H1 (cell line): ENCODE measurements around the gene DFFB. TPM values are rescaled to one million over a fixed set of nuclear protein-coding genes. Genes with fewer than 3 reads are reported as not detected.

Experiments used
- CTCF ChIA-PET: fragments of 300-600 bp; sonication (Branson Sonifier 250); formaldehyde crosslinking; loops from one replicate; lab custom pipeline; 2021; ENCODE audit not compliant: partially characterized antibody; lab: Charles Lee
- POLR2A ChIA-PET: fragments of 300-600 bp; sonication (Branson Sonifier 250); formaldehyde crosslinking; loops from one replicate; lab custom pipeline; 2021; ENCODE audit warnings: inconsistent platforms; ENCODE audit not compliant: partially characterized antibody; lab: Charles Lee
- DNase-seq, 2 experiments: peaks; one replicate each; pipeline versions ENCODE4 v3.0.0 to v3.0.0-alpha.2; 2010 to 2022; ENCODE audit warnings: low spot score in 2 of 2, low read depth in 1 of 2, mixed read lengths in 1 of 2
- FAIRE-seq: peaks from 2 replicates; lab custom pipeline; 2011; peaks lifted over from hg19 to GRCh38; lab: Jason Lieb, UNC
- H2AFZ ChIP-seq: 2 replicates; pipeline ENCODE4 v1.8.1; 2012; ENCODE audit warnings: low read length, inconsistent platforms
- H2AK5ac ChIP-seq: 2 replicates; pipeline ENCODE4 v1.6.1; 2013; ENCODE audit warnings: low read depth, low read length
- H2BK120ac ChIP-seq: replicated peaks from 2 replicates; pipeline ENCODE3; 2013; ENCODE audit warnings: low read depth, low read length, inconsistent platforms
- H2BK12ac ChIP-seq: 2 replicates; pipeline ENCODE4 v1.6.1; 2013; ENCODE audit warnings: low read depth, low read length
- H2BK15ac ChIP-seq: 2 replicates; pipeline ENCODE4 v1.6.1; 2013; ENCODE audit warnings: low read length
- H2BK20ac ChIP-seq: 2 replicates; pipeline ENCODE4 v1.6.1; 2013; ENCODE audit warnings: low read length
- H2BK5ac ChIP-seq: 2 replicates; pipeline ENCODE4 v1.6.1; 2013; ENCODE audit warnings: low read depth, low read length
- H3K14ac ChIP-seq: 2 replicates; pipeline ENCODE4 v1.6.1; 2013; ENCODE audit warnings: inconsistent platforms; ENCODE audit not compliant: insufficient read length
- H3K18ac ChIP-seq: 2 replicates; pipeline ENCODE4 v1.6.1; 2013; ENCODE audit warnings: low read length; ENCODE audit errors: extremely low read depth
- H3K23ac ChIP-seq: 2 replicates; pipeline ENCODE4 v1.6.1; 2013; ENCODE audit warnings: inconsistent platforms; ENCODE audit not compliant: insufficient read length
- H3K23me2 ChIP-seq: 2 replicates; pipeline ENCODE4 v1.6.1; 2013; ENCODE audit warnings: low read depth, low read length
- H3K27ac ChIP-seq: 2 replicates; pipeline ENCODE4 v1.6.1; 2011; ENCODE audit warnings: low read depth, low read length, inconsistent platforms
- H3K27me3 ChIP-seq, 4 experiments: replicated peaks in 1 of 4; 1 replicate in 1 of 4; 2 replicates in 3 of 4; pipeline versions ENCODE4 v1.6.1 to v1.8.1; 2011 to 2013; ENCODE audit warnings: low read length in 3 of 4, mild to moderate bottlenecking in 3 of 4, inconsistent platforms in 2 of 4, mixed read lengths in 2 of 4, moderate library complexity in 1 of 4; ENCODE audit not compliant: control insufficient read depth in 3 of 4, insufficient read depth in 3 of 4; ENCODE audit errors: extremely low read depth in 1 of 4
- H3K36me3 ChIP-seq, 4 experiments: 2 replicates each; pipeline versions ENCODE4 v1.6.1 to v1.8.1; 2011 to 2013; ENCODE audit warnings: mild to moderate bottlenecking in 4 of 4, low read length in 3 of 4, moderate library complexity in 2 of 4, control low read depth in 1 of 4, inconsistent platforms in 1 of 4; ENCODE audit not compliant: insufficient read depth in 4 of 4, control insufficient read depth in 2 of 4
- H3K4ac ChIP-seq: replicated peaks from 2 replicates; pipeline ENCODE3; 2013; ENCODE audit warnings: low read length, low read depth, mixed read lengths, inconsistent platforms; ENCODE audit not compliant: insufficient read length
- H3K4me1 ChIP-seq, 4 experiments: replicated peaks in 1 of 4; 1 replicate in 1 of 4; 2 replicates in 3 of 4; pipeline versions ENCODE4 v1.6.1 to v1.8.1; 2011 to 2013; ENCODE audit warnings: low read length in 3 of 4, inconsistent platforms in 2 of 4, mixed read lengths in 1 of 4; ENCODE audit not compliant: insufficient read depth in 4 of 4, control insufficient read depth in 3 of 4
- H3K4me2 ChIP-seq, 2 experiments: 2 replicates each; pipeline versions ENCODE4 v1.6.1 to v1.8.1; 2011 to 2013; ENCODE audit warnings: low read depth in 2 of 2, low read length in 2 of 2, control low read depth in 1 of 2, inconsistent platforms in 1 of 2, mild to moderate bottlenecking in 1 of 2; ENCODE audit not compliant: insufficient read depth in 1 of 2
- H3K4me3 ChIP-seq, 4 experiments: fragments of 200-600, 300-600 bp in 1 of 4; sonication (generic), shearing (Covaris generic), sonication (Bioruptor Twin) in 1 of 4; 2 replicates each; pipeline versions ENCODE4 v1.5.1 to v1.8.1; 2011 to 2016; ENCODE audit warnings: low read length in 4 of 4, low read depth in 3 of 4, control low read depth in 2 of 4, inconsistent platforms in 2 of 4, mild to moderate bottlenecking in 2 of 4, mixed read lengths in 1 of 4, moderate library complexity in 1 of 4; ENCODE audit not compliant: insufficient read depth in 2 of 4; ENCODE audit errors: extremely low read depth in 1 of 4
- H3K56ac ChIP-seq: replicated peaks from 2 replicates; pipeline ENCODE3; 2013; ENCODE audit warnings: low read depth, mild to moderate bottlenecking, mixed read lengths, low read length, inconsistent platforms; ENCODE audit not compliant: insufficient read length
- H3K79me1 ChIP-seq: 2 replicates; pipeline ENCODE4 v1.6.1; 2013; ENCODE audit warnings: low read depth, low read length, control low read depth
- H3K79me2 ChIP-seq, 2 experiments: 2 replicates each; pipeline versions ENCODE4 v1.6.1 to v1.8.1; 2012 to 2013; ENCODE audit warnings: low read length in 2 of 2, mild to moderate bottlenecking in 2 of 2, inconsistent platforms in 1 of 2; ENCODE audit not compliant: insufficient read depth in 2 of 2, control insufficient read depth in 1 of 2
- H3K9ac ChIP-seq, 4 experiments: replicated peaks in 1 of 4; 1 replicate in 1 of 4; 2 replicates in 3 of 4; pipeline versions ENCODE4 v1.6.1 to v1.8.1; 2011 to 2013; ENCODE audit warnings: low read depth in 3 of 4, low read length in 3 of 4, control low read depth in 2 of 4, mild to moderate bottlenecking in 2 of 4, moderate library complexity in 2 of 4, inconsistent platforms in 1 of 4; ENCODE audit errors: extremely low read depth in 1 of 4
- H3K9me3 ChIP-seq, 2 experiments: 2 replicates each; pipeline versions ENCODE4 v1.6.1 to v1.8.1; 2012 to 2013; ENCODE audit warnings: mild to moderate bottlenecking in 2 of 2, moderate library complexity in 2 of 2, control low read depth in 1 of 2, inconsistent platforms in 1 of 2, low read depth in 1 of 2, low read length in 1 of 2, mixed read lengths in 1 of 2; ENCODE audit not compliant: insufficient read depth in 2 of 2
- H4K20me1 ChIP-seq, 2 experiments: replicated peaks in 1 of 2; 2 replicates each; pipeline versions ENCODE3 to v1.8.1; 2011 to 2013; ENCODE audit warnings: inconsistent platforms in 2 of 2, low read length in 2 of 2, mild to moderate bottlenecking in 1 of 2; ENCODE audit not compliant: insufficient read depth in 2 of 2, control insufficient read depth in 1 of 2
- H4K5ac ChIP-seq: 2 replicates; pipeline ENCODE4 v1.6.1; 2013; ENCODE audit warnings: low read length, low read depth, mixed read lengths, inconsistent platforms; ENCODE audit not compliant: insufficient read length
- H4K8ac ChIP-seq: 2 replicates; pipeline ENCODE4 v1.8.0; 2013; ENCODE audit warnings: mild to moderate bottlenecking, moderate library complexity, low read length, inconsistent platforms; ENCODE audit not compliant: insufficient read depth; ENCODE audit errors: extremely low read depth
- H4K91ac ChIP-seq: replicated peaks from 2 replicates; pipeline ENCODE3; 2013; ENCODE audit warnings: low read length, mixed read lengths, inconsistent platforms; ENCODE audit not compliant: insufficient read length
- E2F6 ChIP-seq: IDR thresholded peaks from 2 replicates; pipeline ENCODE4 v1.6.1; 2012; ENCODE audit warnings: inconsistent platforms
- NRF1 ChIP-seq: IDR thresholded peaks from 2 replicates; pipeline ENCODE4 v1.6.1; 2011; ENCODE audit warnings: mild to moderate bottlenecking, low read depth, low read length, improper control_type of control experiment
- POLR2A ChIP-seq, 2 experiments: IDR thresholded peaks; 1 replicate in 1 of 2; 2 replicates in 1 of 2; pipeline ENCODE4 v1.6.1; 2011; ENCODE audit warnings: low read depth in 2 of 2, low read length in 2 of 2, mild to moderate bottlenecking in 2 of 2; ENCODE audit errors: control extremely low read depth in 1 of 2
- POU5F1 ChIP-seq: IDR thresholded peaks from 2 replicates; pipeline ENCODE4 v1.6.1; 2011; ENCODE audit warnings: low read depth, mild to moderate bottlenecking, low read length, moderate library complexity
- RAD21 ChIP-seq, 2 experiments: IDR thresholded peaks in 1 of 2; conservative IDR thresholded peaks in 1 of 2; 2 replicates each; pipeline ENCODE4 v1.6.1; 2011; ENCODE audit warnings: low read depth in 2 of 2, low read length in 2 of 2, improper control_type of control experiment in 1 of 2, inconsistent platforms in 1 of 2, mild to moderate bottlenecking in 1 of 2, moderate library complexity in 1 of 2
- RNF2 ChIP-seq: fragments of 200-900, 300-1000 bp; sonication (generic); IDR thresholded peaks from 2 replicates; pipeline ENCODE4 v1.7.1; 2016; ENCODE audit warnings: borderline replicate concordance, low read depth, mild to moderate bottlenecking, antibody characterized with exemption, low read length; ENCODE audit not compliant: poor library complexity, severe bottlenecking; ENCODE audit errors: missing control alignments
- SIRT6 ChIP-seq: IDR thresholded peaks from one replicate; pipeline ENCODE4 v1.7.1; 2012; ENCODE audit warnings: low read length, inconsistent platforms
- SRF ChIP-seq: IDR thresholded peaks from 2 replicates; pipeline ENCODE4 v1.6.1; 2011; ENCODE audit warnings: mild to moderate bottlenecking, low read depth, low read length, moderate library complexity
- TEAD4 ChIP-seq: IDR thresholded peaks from 2 replicates; pipeline ENCODE4 v1.6.1; 2012; ENCODE audit warnings: low read depth, low read length, inconsistent platforms, mixed read lengths
- WGBS, 2 experiments: shearing (Covaris generic) in 1 of 2; methylation state at CpG; one replicate each; pipeline versions ENCODE4 v1.1.6 to v1.1.7; 2013 to 2015; ENCODE audit warnings: low lambda C conversion rate in 2 of 2, mixed read lengths in 2 of 2, inconsistent platforms in 1 of 2, low coverage in 1 of 2, missing lambda C conversion rate in 1 of 2; ENCODE audit not compliant: insufficient replicate concordance in 2 of 2, insufficient coverage in 1 of 2, insufficient read length in 1 of 2; ENCODE audit errors: extremely low coverage in 1 of 2, missing lambda C conversion rate in 1 of 2; 5-methylcytosine and 5-hydroxymethylcytosine counted together
- polyA plus RNA-seq, 7 experiments: library from polyadenylated mRNA; depleted of rRNA in 3 of 7; stranded (reverse) in 5 of 7; unstranded in 2 of 7; fragments of >200 nt in 5 of 7; fragments of 200-250 nt in 2 of 7; gene quantifications; 1 replicate in 5 of 7; 2 replicates in 1 of 7; 4 replicates in 1 of 7; pipeline versions ENCODE4 v1.2.1 to v1.2.3, GENCODE V29; 2011 to 2013; ENCODE audit warnings: missing spikeins in 2 of 7, mixed read lengths in 2 of 7
- total RNA-seq: library from RNA; stranded (reverse); fragmentation: NEBNext Ultra II Directional; extraction: Animal tissue kit (Norgen Biotek cat#: 25700); gene quantifications from 2 replicates; pipeline ENCODE4 v1.2.1, GENCODE V29; 2021

Gene DFFB
- total and polyA plus RNA-seq, 2 of the 8 experiments (the other 6 are each of a cell fraction or from before 2014, with no cell fraction given), result 8.6 to 11.9 TPM

- Histone ChIP-seq H3K9me3 (peaks cover 4% of the 10 kb centered on the region in 2 experiments; a peak in 2 of 4 replicates), H3K27ac (no peak overlapping the region), H3K4me1 (peaks cover 0 to 8% (median 4%) of the 10 kb centered on the region in 4 experiments; a peak in 4 of 7 replicates), H2BK5ac (no peak overlapping the region), H3K4ac (no peak overlapping the region), H2BK20ac (no peak overlapping the region), H3K14ac (no peak overlapping the region), H3K27me3 (no peaks in the 10 kb centered on the region; a peak in 1 of 7 replicates), H4K5ac (no peak overlapping the region), H2BK120ac (no peak overlapping the region), H2AK5ac (no peak overlapping the region), H3K36me3 (no peaks in the 10 kb centered on the region), H3K4me3 (no peak overlapping the region), H3K23me2 (no peaks in the 10 kb centered on the region), H3K18ac (no peak overlapping the region), H3K23ac (no peak overlapping the region), H2AFZ (no peak overlapping the region), H3K56ac (no peak overlapping the region), H4K8ac (no peak overlapping the region; the same call in 1 of the 2 replicates), H4K91ac (no peak overlapping the region), H2BK12ac (no peak overlapping the region), H3K79me2 (no peaks in the 10 kb centered on the region), H3K79me1 (no peaks in the 10 kb centered on the region), H4K20me1 (no peaks in the 10 kb centered on the region), H2BK15ac (no peak overlapping the region), H3K4me2 (no peak overlapping the region), H3K9ac (no peak overlapping the region)
- FAIRE-seq, result no peak
- TF ChIP-seq RNF2, result no peak
- no peak for TF ChIP-seq NRF1
- no peak for TF ChIP-seq SRF
- TF ChIP-seq RAD21 (IDR thresholded peaks at IDR 0.05 in 1 of 2, conservative IDR thresholded peaks at IDR 0.05 in 1 of 2; ENCODE audit: low read depth in 2 of 2, low read length in 2 of 2), result no peak
- no peak for TF ChIP-seq POLR2A (IDR thresholded peaks at IDR 0.05; ENCODE audit: control extremely low read depth in 1 of 2, low read depth in 2 of 2, low read length in 2 of 2)
- no peak for TF ChIP-seq E2F6
- no peak for TF ChIP-seq POU5F1
- TF ChIP-seq SIRT6, result no peak
- no peak for TF ChIP-seq TEAD4
- no peak for DNase-seq
- POLR2A ChIA-PET, result no interaction called here
- CTCF ChIA-PET, result no interaction called here
- WGBS, 2 experiments, result 89% methylated on average over 14 of the region's 15 CpGs; no CpG with 5 or more reads in 1 of the 2 experiments
These were observed 58.4 kb downstream of the DFFB start for GRCh38 chr1:3915551-3916121.
